Upper lobe of left lung (tissue), 6 donors: ENCODE measurements around the gene LRRC8E. TPM values are rescaled to one million over a fixed set of nuclear protein-coding genes. Genes with fewer than 3 reads are reported as not detected.

Source experiments
- ATAC-seq, 2 donors: fragments of 200-7000 bp; cut with Tn5 transposase; one replicate each; pipeline ENCODE4 v1.9.1; 2022; ENCODE audit warnings: mild to moderate bottlenecking in 2 of 2, moderate library complexity in 2 of 2; ENCODE audit not compliant: low FRiP score in 2 of 2
- DNase-seq, 2 donors: peaks; one replicate each; pipeline ENCODE4 v3.0.0-alpha.2; 2019 to 2020
- H3K27ac ChIP-seq, 4 donors: fragments of 200-600 bp; sonication (generic); one replicate each; pipeline ENCODE4 v1.5.1; 2016 to 2019
- H3K27me3 ChIP-seq, 4 donors: fragments of 200-600 bp; sonication (generic); one replicate each; pipeline ENCODE4 v1.5.1; 2017 to 2019
- H3K36me3 ChIP-seq, 4 donors: fragments of 200-600 bp; sonication (generic); one replicate each; pipeline ENCODE4 v1.5.1; 2016 to 2019
- H3K4me1 ChIP-seq, 4 donors: fragments of 200-600 bp; sonication (generic); one replicate each; pipeline ENCODE4 v1.5.1; 2018 to 2019
- H3K4me3 ChIP-seq, 4 donors: fragments of 200-600 bp; sonication (generic); one replicate each; pipeline ENCODE4 v1.5.1; 2017 to 2019; ENCODE audit warnings: mild to moderate bottlenecking in 2 of 4, moderate library complexity in 1 of 4
- H3K9me3 ChIP-seq, 4 donors: fragments of 200-600 bp; sonication (generic); one replicate each; pipeline ENCODE4 v1.5.1; 2018 to 2019
- EP300 ChIP-seq, 4 donors: sonication (generic); formaldehyde crosslinking; IDR thresholded peaks; one replicate each; pipeline ENCODE4 v1.5.1; 2017; ENCODE audit warnings: antibody characterized with exemption in 4 of 4, control low read depth in 2 of 4
- POLR2A ChIP-seq, 4 donors: fragments of 450-650 bp; IDR thresholded peaks; one replicate each; pipeline ENCODE4 v1.5.1; 2016 to 2017; ENCODE audit warnings: antibody characterized with exemption in 4 of 4, mild to moderate bottlenecking in 2 of 4
- POLR2AphosphoS5 ChIP-seq, 2 donors: sonication (generic); formaldehyde crosslinking; IDR thresholded peaks; one replicate each; pipeline ENCODE4 v1.5.1; 2017; ENCODE audit warnings: antibody characterized with exemption in 2 of 2
- WGBS, 2 donors: methylation state at CpG; one replicate each; pipeline ENCODE4 v1.1.5; 2017 to 2018; 5-methylcytosine and 5-hydroxymethylcytosine counted together
- total RNA-seq, 6 donors: library from RNA; depleted of rRNA in 4 of 6; stranded (reverse); fragments of >200 nt in 4 of 6; gene quantifications; one replicate each; pipeline versions ENCODE4 v1.1.0 to v1.2.1, GENCODE V29; 2016 to 2021
- TF ChIP-seq, protein P1 (sequence below), 6 experiments: fragments of 450-650 bp in 4 of 6; fragments of 200-600 bp in 2 of 6; sonication (generic) in 2 of 6; IDR thresholded peaks; one replicate each; pipeline ENCODE4 v1.5.1; 2016 to 2019; ENCODE audit warnings: antibody characterized with exemption in 6 of 6
- donor health status: DM: no; HTN: no; CAD: no; lungs with moderate emphysema.
- donor health status: DM: no; HTN: yes; CAD: no; lungs with severe emphysema.

LRRC8E gene
- total RNA-seq, 6 donors from 2014 or later, result 1.0 to 11.7 (median 6.9) TPM

DNA sequence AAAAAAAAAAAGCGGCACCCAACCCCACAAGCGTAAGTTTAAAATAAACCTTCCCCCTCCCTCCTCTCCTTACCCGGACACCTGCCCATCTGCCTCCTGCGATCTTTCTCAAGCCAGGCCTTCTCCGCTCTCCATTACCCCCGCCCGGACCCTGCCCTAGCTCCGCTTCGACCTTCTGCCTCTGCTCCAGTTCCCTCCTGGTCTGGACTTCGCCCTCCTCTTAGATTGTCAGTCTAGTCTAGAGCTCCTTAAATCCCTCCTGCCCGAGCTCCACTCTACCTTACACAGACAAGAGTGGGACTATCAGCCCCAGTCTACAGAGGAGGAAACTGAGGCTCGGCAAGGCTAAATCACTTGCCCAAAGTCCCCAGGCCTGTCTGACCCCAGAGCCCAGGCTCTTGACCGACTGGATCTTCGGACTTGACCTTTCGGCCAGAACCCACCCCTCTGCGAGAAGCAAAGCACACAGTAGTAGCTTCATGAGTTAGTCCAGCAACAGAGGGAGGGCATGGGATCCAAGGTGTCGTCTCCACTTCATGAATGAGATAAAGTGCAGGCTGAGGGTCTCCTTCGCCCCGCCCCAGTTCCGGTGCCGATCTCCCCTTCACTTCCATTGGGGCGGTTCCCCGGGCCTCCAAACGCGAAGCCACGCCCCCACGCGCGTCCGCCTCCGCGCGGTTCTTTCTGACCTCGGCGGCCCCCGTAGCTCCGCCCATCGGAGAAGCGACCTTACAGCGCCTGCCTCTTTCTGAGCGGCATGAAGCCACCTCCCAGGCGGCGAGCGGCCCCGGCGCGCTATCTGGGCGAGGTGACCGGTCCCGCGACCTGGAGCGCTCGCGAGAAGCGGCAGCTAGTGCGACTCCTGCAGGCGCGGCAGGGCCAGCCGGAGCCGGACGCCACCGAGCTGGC is 31.6 kb downstream of the LRRC8E start, which contains the start of gene SNAPC2:
Gene SNAPC2, plus strand, starts transcription at position 729 of the 909 bp plus-strand sequence. Its CDS starts 29 bp downstream, at position 758.
- TF ChIP-seq POLR2AphosphoS5 (IDR thresholded peaks at IDR 0.05) (peak; percentile 66 to 80), EP300 (IDR thresholded peaks at IDR 0.05) (no peak), POLR2A (IDR thresholded peaks at IDR 0.05) (peak in 1 of 4 donors; percentile 67)
- TF ChIP-seq, protein P1, sequence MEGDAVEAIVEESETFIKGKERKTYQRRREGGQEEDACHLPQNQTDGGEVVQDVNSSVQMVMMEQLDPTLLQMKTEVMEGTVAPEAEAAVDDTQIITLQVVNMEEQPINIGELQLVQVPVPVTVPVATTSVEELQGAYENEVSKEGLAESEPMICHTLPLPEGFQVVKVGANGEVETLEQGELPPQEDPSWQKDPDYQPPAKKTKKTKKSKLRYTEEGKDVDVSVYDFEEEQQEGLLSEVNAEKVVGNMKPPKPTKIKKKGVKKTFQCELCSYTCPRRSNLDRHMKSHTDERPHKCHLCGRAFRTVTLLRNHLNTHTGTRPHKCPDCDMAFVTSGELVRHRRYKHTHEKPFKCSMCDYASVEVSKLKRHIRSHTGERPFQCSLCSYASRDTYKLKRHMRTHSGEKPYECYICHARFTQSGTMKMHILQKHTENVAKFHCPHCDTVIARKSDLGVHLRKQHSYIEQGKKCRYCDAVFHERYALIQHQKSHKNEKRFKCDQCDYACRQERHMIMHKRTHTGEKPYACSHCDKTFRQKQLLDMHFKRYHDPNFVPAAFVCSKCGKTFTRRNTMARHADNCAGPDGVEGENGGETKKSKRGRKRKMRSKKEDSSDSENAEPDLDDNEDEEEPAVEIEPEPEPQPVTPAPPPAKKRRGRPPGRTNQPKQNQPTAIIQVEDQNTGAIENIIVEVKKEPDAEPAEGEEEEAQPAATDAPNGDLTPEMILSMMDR (IDR thresholded peaks at IDR 0.05), result peak in 1 of 6 experiments; percentile 27
- DNase-seq (peak; percentile 93 to 100), ATAC-seq (peak; percentile 77 to 87)
- Histone ChIP-seq H3K4me3 (peak within 1 kb of the TSS; percentile 62 to 86 (median 73)), H3K36me3 (peaks cover 0 to 22% (median 12%) of the 10 kb centered on the region in 4 donors), H3K9me3 (no peaks in the 10 kb centered on the region), H3K27me3 (peaks cover 0 to 39% (median 27%) of the 10 kb centered on the region in 4 donors), H3K27ac (peak within 1 kb of the TSS; percentile 85 to 92 (median 90)), H3K4me1 (peaks cover 46 to 70% (median 53%) of the 10 kb centered on the region in 4 donors)
- WGBS, 2 donors, result 15 to 33% methylated on average over 16 to 41 of the region's 62 CpGs

DNA sequence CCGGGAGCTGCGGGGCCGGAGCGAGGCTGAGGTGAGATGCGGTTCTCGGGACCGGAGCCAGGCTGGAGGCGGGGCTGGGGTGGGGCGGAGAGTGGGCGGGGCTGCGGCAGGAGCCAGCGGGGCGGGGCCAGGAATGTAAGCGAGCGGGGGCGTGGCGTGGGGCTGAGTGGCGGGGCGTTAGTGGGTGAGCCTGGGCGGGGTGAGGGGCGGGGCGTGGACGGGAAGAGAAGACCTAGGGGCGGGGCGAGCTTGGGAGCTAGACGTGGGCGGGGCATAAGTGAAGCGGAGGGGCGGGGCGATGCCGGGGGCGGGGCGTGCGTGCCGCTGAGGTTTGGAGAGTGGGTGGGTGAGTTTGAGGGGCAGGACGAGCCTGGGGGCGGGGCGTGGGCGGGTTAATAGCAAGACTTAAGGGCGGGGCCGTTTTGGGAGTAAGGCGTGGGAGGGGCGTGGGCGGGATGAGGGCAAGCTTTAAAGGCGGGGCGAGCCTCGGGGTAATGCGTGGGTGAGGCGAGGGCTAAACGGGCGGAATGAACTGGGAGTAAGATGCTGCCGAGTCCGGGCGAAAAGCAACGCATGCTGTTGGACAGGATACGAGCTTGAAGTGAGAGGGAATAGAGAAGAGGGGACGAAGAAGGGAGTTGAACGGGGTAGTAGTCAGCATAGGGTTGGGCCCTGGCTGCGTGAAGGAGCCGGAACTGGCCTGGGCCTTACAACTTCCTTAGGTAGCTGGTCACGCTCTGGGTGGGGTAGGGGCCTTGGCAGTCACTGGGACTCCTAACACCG is 32.4 kb downstream of the LRRC8E start:
- H3K27me3 ChIP-seq, result peaks cover 0 to 40% (median 24%) of the 10 kb centered on the region in 4 donors
- TF ChIP-seq, protein P1 (IDR thresholded peaks at IDR 0.05), result no peak
- TF ChIP-seq POLR2A (IDR thresholded peaks at IDR 0.05), result peak in 3 of 4 donors; percentile 12 to 54 (median 47)
- peak; percentile 77 to 82 for TF ChIP-seq POLR2AphosphoS5 (IDR thresholded peaks at IDR 0.05)
- TF ChIP-seq EP300 (IDR thresholded peaks at IDR 0.05), result no peak
- DNase-seq (peak; percentile 100), ATAC-seq (peak; percentile 93 to 97)
- 1 to 3% methylated on average over 29 to 33 of the region's 62 CpGs for WGBS, 2 donors
- peaks cover 0 to 22% (median 12%) of the 10 kb centered on the region in 4 donors for H3K36me3 ChIP-seq
- peak overlapping the region; percentile 85 to 92 (median 90) for H3K27ac ChIP-seq
- H3K4me1 ChIP-seq, result peaks cover 48 to 73% (median 59%) of the 10 kb centered on the region in 4 donors
- no peaks in the 10 kb centered on the region for H3K9me3 ChIP-seq
- H3K4me3 ChIP-seq, result peak overlapping the region; percentile 62 to 86 (median 73)

DNA sequence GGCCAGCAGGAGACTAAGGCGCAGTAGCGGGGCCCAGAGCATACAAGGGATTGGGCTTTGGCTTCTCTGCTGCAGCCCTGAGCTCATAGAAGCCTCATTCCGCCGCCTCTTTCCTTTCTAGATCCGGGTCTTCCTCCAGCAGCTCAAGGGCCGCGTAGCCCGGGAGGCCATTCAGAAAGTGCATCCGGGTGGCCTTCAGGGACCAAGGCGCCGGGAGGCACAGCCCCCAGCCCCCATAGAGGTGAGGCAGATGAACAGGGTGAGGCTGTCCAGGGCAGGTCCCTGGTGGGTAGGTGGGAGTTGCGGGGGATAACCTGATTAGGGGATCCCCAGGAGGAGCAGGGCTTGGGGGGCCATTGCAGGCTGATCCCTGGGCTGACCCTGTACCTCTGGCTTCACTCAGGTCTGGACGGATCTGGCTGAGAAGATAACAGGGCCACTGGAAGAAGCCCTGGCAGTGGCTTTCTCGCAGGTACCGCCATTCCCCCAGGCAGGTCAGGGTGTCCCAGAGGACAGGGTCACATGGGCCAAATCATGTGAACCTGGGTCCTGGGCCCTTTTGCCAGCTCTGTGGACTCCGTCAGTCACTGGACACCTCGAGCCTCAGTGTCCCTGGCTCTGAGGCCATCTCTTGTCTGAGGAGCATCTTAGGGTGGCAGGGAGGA is 33.1 kb downstream of the LRRC8E start:
- peaks cover 0 to 34% (median 17%) of the 10 kb centered on the region in 4 donors for H3K27me3 ChIP-seq
- H3K9me3 ChIP-seq, result no peaks in the 10 kb centered on the region
- WGBS, 2 donors, result 56 to 57% methylated on average over 4 to 16 of the region's 17 CpGs
- peaks cover 0 to 22% (median 12%) of the 10 kb centered on the region in 4 donors for H3K36me3 ChIP-seq
- DNase-seq (peak in 1 of 2 donors; percentile 51), ATAC-seq (no peak)
- H3K4me1 ChIP-seq, result peaks cover 44 to 73% (median 56%) of the 10 kb centered on the region in 4 donors
- TF ChIP-seq, protein P1 (IDR thresholded peaks at IDR 0.05), result no peak
- TF ChIP-seq POLR2A (IDR thresholded peaks at IDR 0.05), result no peak
- TF ChIP-seq EP300 (IDR thresholded peaks at IDR 0.05), result no peak
- no peak for TF ChIP-seq POLR2AphosphoS5 (IDR thresholded peaks at IDR 0.05)
- H3K4me3 ChIP-seq, result peak overlapping the region; percentile 62 to 86 (median 73)
- peak overlapping the region; percentile 79 to 92 (median 90) for H3K27ac ChIP-seq
